Adrenal gland (tissue), 12 donors: ENCODE data around the gene FAM110D. TPM values are rescaled to one million over a fixed set of nuclear protein-coding genes. Genes with fewer than 3 reads are reported as not detected.

ENCODE experiments used
- DNase-seq, 7 donors: peaks; one replicate each; pipeline ENCODE4 v3.0.0-alpha.2; 2019 to 2020
- H3K27ac ChIP-seq, 5 donors: fragments of 200-600 bp; sonication (generic) in 4 of 5; 1 replicate in 3 of 5; 2 replicates in 2 of 5; pipeline versions ENCODE4 v1.5.1 to v1.8.0; 2016 to 2020; ENCODE audit warnings: mild to moderate bottlenecking in 1 of 5
- H3K27me3 ChIP-seq: fragments of 200-600 bp; 2 replicates; pipeline ENCODE4 v1.8.0; 2021
- H3K36me3 ChIP-seq, 2 donors: fragments of 200-600 bp; replicated peaks in 1 of 2; 1 replicate in 1 of 2; 2 replicates in 1 of 2; pipeline versions ENCODE4 v1.5.1 to v1.8.0; 2018 to 2022
- H3K4me1 ChIP-seq, 2 donors: fragments of 200-600 bp; replicated peaks in 1 of 2; 1 replicate in 1 of 2; 2 replicates in 1 of 2; pipeline versions ENCODE4 v1.5.1 to v1.8.0; 2018 to 2021
- H3K4me3 ChIP-seq, 4 donors: fragments of 200-600 bp; sonication (generic) in 3 of 4; one replicate each; pipeline ENCODE4 v1.5.1; 2016 to 2018
- H3K9me3 ChIP-seq, 3 donors: fragments of 200-600 bp; sonication (generic) in 1 of 3; replicated peaks in 1 of 3; 1 replicate in 2 of 3; 2 replicates in 1 of 3; pipeline versions ENCODE4 v1.5.1 to v1.8.0; 2016 to 2021
- CTCF ChIP-seq, 6 experiments: fragments of 450-650 bp in 4 of 6; fragments of 200-600 bp in 2 of 6; sonication (generic) in 1 of 6; IDR thresholded peaks; 1 replicate in 5 of 6; 2 replicates in 1 of 6; pipeline versions ENCODE4 v1.5.1 to v1.8.0; 2016 to 2021; ENCODE audit warnings: antibody characterized with exemption in 6 of 6, mild to moderate bottlenecking in 2 of 6, moderate library complexity in 1 of 6
- POLR2A ChIP-seq, 2 donors: fragments of 450-650 bp; IDR thresholded peaks; one replicate each; pipeline ENCODE4 v1.6.1; 2017; ENCODE audit warnings: antibody characterized with exemption in 2 of 2, mild to moderate bottlenecking in 2 of 2, moderate library complexity in 1 of 2
- WGBS, 4 donors: extraction: QIAGEN DNeasy Blood & Tissue Kit in 2 of 4; methylation state at CpG; one replicate each; pipeline versions ENCODE4 v1.1.5 to v1.1.7; 2013 to 2017; 5-methylcytosine and 5-hydroxymethylcytosine counted together
- intact Hi-C, 2 donors: fragments of 100-400 bp; cut with DNase I; formaldehyde crosslinking; loops; one replicate each; pipeline versions ENCODE4 v1.14.1 to v1.15.0; 2022 to 2023
- polyA plus RNA-seq, 3 donors: library from polyadenylated mRNA; stranded (reverse); fragments of 200-250 nt in 2 of 3; fragments of 350-450 nt in 1 of 3; fragmentation: Illumina TruSeq in 1 of 3; extraction: RNeasy Lipid Tissue Mini Kit (QIAGEN cat#74804) in 1 of 3; gene quantifications; one replicate each; pipeline ENCODE4 v1.2.3, GENCODE V29; 2013 to 2014
- total RNA-seq, 9 donors: library from RNA; depleted of rRNA in 4 of 9; stranded (reverse); fragments of >200 nt in 4 of 9; fragments of 120-200 nt in 1 of 9; fragmentation: NEBNext Ultra II Directional in 1 of 9; extraction: Animal tissue kit (Norgen Biotek cat#: 25700) in 1 of 9; gene quantifications; one replicate each; pipeline versions ENCODE4 v1.1.0 to v1.2.4, GENCODE V29; 2013 to 2023
- donor health status: healthy with polysubstance abuse.
- donor health status: Bipolar disorder and iron deficiency.
- donor health status: DM: yes; HTN: yes; CAD: no.
- donor health status: DM: no; HTN: no; CAD: no.
- donor health status: DM: no; HTN: no; CAD: no.
- donor health status: DM: yes; HTN: yes; CAD: no.

FAM110D gene
- total and polyA plus RNA-seq, 12 donors = 0.46 to 6.2 (median 2.2) TPM

GRCh38 chr1:26162220-26162709 lies 3.4 kb downstream of the FAM110D start:
- no peaks in the 10 kb centered on the region for H3K9me3 ChIP-seq
- TF ChIP-seq CTCF (IDR thresholded peaks at IDR 0.05) (no peak), POLR2A (IDR thresholded peaks at IDR 0.05) (no peak)
- H3K27me3 ChIP-seq = peaks cover 6% of the 10 kb centered on the region
- intact Hi-C loops = loop anchor here in 1 of 2 donors (10.0 kb wide), 1 partner anchor 127 kb away; no protein-coding TSS in a partner anchor
- H3K4me1 ChIP-seq = peaks cover 10 to 15% of the 10 kb centered on the region in 2 donors
- 33 to 39% (median 34%) methylated on average over 19 to 21 of the region's 21 CpGs for WGBS, 4 donors
- DNase-seq = no peak
- peak overlapping the region in 1 of 5 donors; percentile 14 for H3K27ac ChIP-seq
- H3K4me3 ChIP-seq = peak overlapping the region in 2 of 4 donors; percentile 29 to 61
- H3K36me3 ChIP-seq = no peaks in the 10 kb centered on the region

GRCh38 chr1:26163684-26164035 lies 4.8 kb downstream of the FAM110D start:
- no peaks in the 10 kb centered on the region for H3K36me3 ChIP-seq
- peak overlapping the region in 1 of 4 donors; percentile 72 for H3K4me3 ChIP-seq
- H3K4me1 ChIP-seq = peaks cover 10 to 15% of the 10 kb centered on the region in 2 donors
- intact Hi-C loops = loop anchor here in 1 of 2 donors (10.0 kb wide), 1 partner anchor 129 kb away; no protein-coding TSS in a partner anchor
- H3K27ac ChIP-seq = no peak overlapping the region
- WGBS, 4 donors = 52 to 68% (median 65%) methylated on average over 9 of the region's 9 CpGs
- no peaks in the 10 kb centered on the region for H3K27me3 ChIP-seq
- TF ChIP-seq POLR2A (IDR thresholded peaks at IDR 0.05) (no peak), CTCF (IDR thresholded peaks at IDR 0.05) (no peak)
- no peak for DNase-seq
- H3K9me3 ChIP-seq = no peaks in the 10 kb centered on the region

DNA sequence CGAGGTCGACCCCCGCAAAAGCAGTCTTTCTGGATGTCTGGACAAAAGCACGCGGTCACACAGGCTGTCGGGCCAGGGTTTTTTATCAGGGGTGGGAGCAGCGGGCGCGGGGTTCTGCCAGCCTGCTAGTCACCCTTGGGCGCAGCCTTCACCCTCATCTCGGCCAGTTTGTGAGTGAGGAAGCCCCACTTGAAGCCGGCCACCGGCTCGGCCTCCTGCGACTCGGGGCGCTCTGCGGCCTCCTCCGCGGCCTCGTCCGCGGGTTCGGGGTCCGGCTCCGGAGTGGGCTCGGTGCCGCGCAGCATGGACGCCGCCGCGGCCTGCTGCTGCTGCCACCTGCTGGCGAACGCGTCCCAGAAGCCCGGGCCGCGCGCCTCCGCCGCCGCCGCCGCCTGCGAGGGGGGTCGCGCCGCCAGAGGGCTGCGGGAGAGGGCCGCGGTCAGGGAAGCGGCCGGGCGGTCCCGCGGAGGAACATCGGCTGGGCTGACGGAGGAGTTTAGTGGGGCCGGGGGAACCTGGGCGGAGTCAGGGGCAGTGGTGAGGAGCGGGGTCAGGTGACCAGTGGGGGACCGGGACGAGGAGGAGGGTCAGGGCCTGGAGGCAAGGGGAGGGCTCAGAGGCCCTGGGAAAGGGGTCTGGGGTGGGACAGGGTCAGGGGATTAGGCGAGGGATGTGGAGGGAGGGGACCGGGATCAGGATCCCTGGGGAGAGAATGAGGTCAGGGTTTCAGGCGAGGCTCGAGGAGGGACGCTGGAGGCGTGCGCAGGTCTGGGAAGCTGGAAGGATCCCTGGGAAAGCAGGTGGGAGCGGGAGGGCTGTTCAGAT lies 5.4 kb downstream of the FAM110D start:
- H3K4me1 ChIP-seq = peaks cover 10 to 17% of the 10 kb centered on the region in 2 donors
- intact Hi-C loops = loop anchor here in 1 of 2 donors (10.0 kb wide), 1 partner anchor 129 kb away; no protein-coding TSS in a partner anchor
- no peaks in the 10 kb centered on the region for H3K36me3 ChIP-seq
- no peak overlapping the region for H3K27ac ChIP-seq
- no peaks in the 10 kb centered on the region for H3K27me3 ChIP-seq
- DNase-seq = peak in 2 of 7 donors; percentile 28 to 33
- H3K4me3 ChIP-seq = peak overlapping the region in 1 of 4 donors; percentile 72
- TF ChIP-seq CTCF (IDR thresholded peaks at IDR 0.05) = peak in 4 of 6 experiments; percentile 10 to 79 (median 72)
- no peak for TF ChIP-seq POLR2A (IDR thresholded peaks at IDR 0.05)
- 8 to 16% (median 11%) methylated on average over 34 to 72 of the region's 72 CpGs for WGBS, 4 donors
- no peaks in the 10 kb centered on the region for H3K9me3 ChIP-seq
